SU-DHL-6 (cell line): ENCODE data around the gene SPATA32.

ENCODE experiments used
- EZH2phosphoT487 ChIP-seq: fragments of 200-600 bp; sonication (generic), shearing (Covaris generic); conservative IDR thresholded peaks from 2 replicates; pipeline ENCODE4 v1.6.1; 2018; ENCODE audit warnings: mild to moderate bottlenecking, antibody characterized with exemption, low read length, moderate library complexity, mixed read lengths
- TF ChIP-seq, protein P1 (sequence below): fragments of 200-600 bp; sonication (generic); IDR thresholded peaks from one replicate; pipeline ENCODE4 v1.5.1; 2017; ENCODE audit warnings: antibody characterized with exemption, mild to moderate bottlenecking, low read length, moderate library complexity; ENCODE audit not compliant: insufficient read depth, poor library complexity, severe bottlenecking

DNA sequence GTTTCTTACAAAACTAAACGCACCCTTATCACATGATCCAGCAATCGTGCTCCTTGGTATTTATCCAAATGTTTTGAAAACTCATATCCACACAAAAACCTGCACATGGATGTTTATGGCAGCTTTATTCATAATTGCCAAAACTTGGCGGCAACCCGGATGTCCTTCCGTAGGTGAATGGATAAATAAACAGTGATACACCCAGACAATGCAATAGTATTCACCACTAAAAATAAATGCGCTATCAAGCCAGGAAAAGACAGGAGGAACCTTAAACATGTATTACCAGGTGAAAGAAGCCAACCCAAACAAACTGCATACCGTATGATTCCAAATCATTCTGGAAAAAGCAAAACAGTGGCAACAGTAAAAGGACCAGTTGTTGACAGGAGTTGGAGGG lies 10.0 kb downstream of the SPATA32 start:
- TF ChIP-seq, protein P1, sequence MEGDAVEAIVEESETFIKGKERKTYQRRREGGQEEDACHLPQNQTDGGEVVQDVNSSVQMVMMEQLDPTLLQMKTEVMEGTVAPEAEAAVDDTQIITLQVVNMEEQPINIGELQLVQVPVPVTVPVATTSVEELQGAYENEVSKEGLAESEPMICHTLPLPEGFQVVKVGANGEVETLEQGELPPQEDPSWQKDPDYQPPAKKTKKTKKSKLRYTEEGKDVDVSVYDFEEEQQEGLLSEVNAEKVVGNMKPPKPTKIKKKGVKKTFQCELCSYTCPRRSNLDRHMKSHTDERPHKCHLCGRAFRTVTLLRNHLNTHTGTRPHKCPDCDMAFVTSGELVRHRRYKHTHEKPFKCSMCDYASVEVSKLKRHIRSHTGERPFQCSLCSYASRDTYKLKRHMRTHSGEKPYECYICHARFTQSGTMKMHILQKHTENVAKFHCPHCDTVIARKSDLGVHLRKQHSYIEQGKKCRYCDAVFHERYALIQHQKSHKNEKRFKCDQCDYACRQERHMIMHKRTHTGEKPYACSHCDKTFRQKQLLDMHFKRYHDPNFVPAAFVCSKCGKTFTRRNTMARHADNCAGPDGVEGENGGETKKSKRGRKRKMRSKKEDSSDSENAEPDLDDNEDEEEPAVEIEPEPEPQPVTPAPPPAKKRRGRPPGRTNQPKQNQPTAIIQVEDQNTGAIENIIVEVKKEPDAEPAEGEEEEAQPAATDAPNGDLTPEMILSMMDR: no peak
- no peak for TF ChIP-seq EZH2phosphoT487
